OCI-LY1 (cell line): Measurements from ENCODE around the gene AURKAIP1.

Experiments used
- CTCF ChIP-seq: fragments of 200-600 bp; sonication (generic), shearing (Covaris generic); IDR thresholded peaks from 2 replicates; pipeline ENCODE4 v1.5.1; 2017; ENCODE audit warnings: mild to moderate bottlenecking, antibody characterized with exemption, low read length, moderate library complexity, mixed read lengths
- EZH2 ChIP-seq: fragments of 200-600 bp; sonication (generic), shearing (Covaris generic); IDR thresholded peaks from 2 replicates; pipeline ENCODE4 v1.8.0; 2017; ENCODE audit warnings: borderline replicate concordance, mixed run types, mild to moderate bottlenecking, antibody characterized with exemption, low read length, moderate library complexity, mixed read lengths

- TF ChIP-seq CTCF (no peak), EZH2 (no peak)
Measured at GRCh38 chr1:1387098-1388077, 12.4 kb upstream of the AURKAIP1 start.
